H9 (cell line): Measurements from ENCODE around the gene ACTC1. TPM values are rescaled to one million over a fixed set of nuclear protein-coding genes. Genes with fewer than 3 reads are reported as not detected.

Experiments used
- DNase-seq: peaks from one replicate; pipeline ENCODE4 v3.0.0-alpha.2; 2017
- H2AFZ ChIP-seq: one replicate; pipeline ENCODE4 v1.6.1; 2013; ENCODE audit warnings: mild to moderate bottlenecking, low read length, control low read depth, moderate library complexity
- H2AK5ac ChIP-seq: 2 replicates; pipeline ENCODE4 v1.6.1; 2013; ENCODE audit warnings: low read length, control low read depth, mixed read lengths; ENCODE audit not compliant: insufficient read length
- H2BK120ac ChIP-seq: one replicate; pipeline ENCODE4 v1.6.1; 2013; ENCODE audit warnings: low read depth, mild to moderate bottlenecking, low read length, control low read depth, inconsistent platforms; ENCODE audit not compliant: poor library complexity, severe bottlenecking
- H2BK12ac ChIP-seq: 2 replicates; pipeline ENCODE4 v1.6.1; 2013; ENCODE audit warnings: low read length, control low read depth, mixed read lengths, low read depth; ENCODE audit not compliant: insufficient read length
- H2BK15ac ChIP-seq: 2 replicates; pipeline ENCODE4 v1.6.1; 2013; ENCODE audit warnings: low read depth, low read length, control low read depth
- H2BK20ac ChIP-seq: one replicate; pipeline ENCODE4 v1.6.1; 2013; ENCODE audit warnings: low read depth, mild to moderate bottlenecking, low read length, control low read depth, inconsistent platforms; ENCODE audit not compliant: poor library complexity, severe bottlenecking
- H2BK5ac ChIP-seq: 2 replicates; pipeline ENCODE4 v1.6.1; 2013; ENCODE audit warnings: low read length, control low read depth, mixed read lengths; ENCODE audit not compliant: insufficient read length
- H3K14ac ChIP-seq: 2 replicates; pipeline ENCODE4 v1.6.1; 2013; ENCODE audit warnings: low read length, control low read depth; ENCODE audit not compliant: insufficient read depth
- H3K18ac ChIP-seq: 2 replicates; pipeline ENCODE4 v1.6.1; 2013; ENCODE audit warnings: low read depth, mild to moderate bottlenecking, mixed read lengths, low read length, control low read depth; ENCODE audit not compliant: insufficient read length
- H3K23ac ChIP-seq: 2 replicates; pipeline ENCODE4 v1.6.1; 2013; ENCODE audit warnings: low read length, control low read depth, mixed read lengths, low read depth; ENCODE audit not compliant: insufficient read length
- H3K23me2 ChIP-seq: 2 replicates; pipeline ENCODE4 v1.6.1; 2013; ENCODE audit warnings: low read depth, mild to moderate bottlenecking, mixed read lengths, low read length, control low read depth; ENCODE audit not compliant: insufficient read length, poor library complexity, severe bottlenecking
- H3K27ac ChIP-seq: 2 replicates; pipeline ENCODE4 v1.5.1; 2013; ENCODE audit warnings: low read length, control low read depth, mixed read lengths, low read depth; ENCODE audit not compliant: insufficient read length
- H3K27me3 ChIP-seq: 2 replicates; pipeline ENCODE4 v1.6.1; 2013; ENCODE audit warnings: low read length, control low read depth, inconsistent platforms; ENCODE audit not compliant: insufficient read depth
- H3K4ac ChIP-seq: 2 replicates; pipeline ENCODE4 v1.6.1; 2013; ENCODE audit warnings: low read depth, mild to moderate bottlenecking, control low read depth, inconsistent platforms, low read length, moderate library complexity
- H3K4me1 ChIP-seq: 2 replicates; pipeline ENCODE4 v1.6.1; 2013; ENCODE audit warnings: low read length, control low read depth, inconsistent platforms; ENCODE audit not compliant: insufficient read depth
- H3K4me2 ChIP-seq: 2 replicates; pipeline ENCODE4 v1.6.1; 2013; ENCODE audit warnings: low read length, control low read depth, mixed read lengths; ENCODE audit not compliant: insufficient read length, insufficient read depth
- H3K56ac ChIP-seq: 2 replicates; pipeline ENCODE4 v1.6.1; 2013; ENCODE audit warnings: low read depth, mild to moderate bottlenecking, mixed read lengths, low read length, control low read depth; ENCODE audit not compliant: insufficient read length
- H3K79me1 ChIP-seq: 2 replicates; pipeline ENCODE4 v1.6.1; 2013; ENCODE audit warnings: low read depth, mild to moderate bottlenecking, moderate library complexity, low read length, control low read depth, inconsistent platforms; ENCODE audit not compliant: insufficient read depth, poor library complexity, severe bottlenecking
- H3K79me2 ChIP-seq: 2 replicates; pipeline ENCODE4 v1.6.1; 2013; ENCODE audit warnings: low read length, control low read depth, inconsistent platforms; ENCODE audit not compliant: insufficient read depth
- H3K9ac ChIP-seq: 2 replicates; pipeline ENCODE4 v1.6.1; 2013; ENCODE audit warnings: low read length, control low read depth, mixed read lengths; ENCODE audit not compliant: insufficient read length; ENCODE audit errors: extremely low read depth
- H3K9me3 ChIP-seq: one replicate; pipeline ENCODE4 v1.6.1; 2013; ENCODE audit warnings: low read depth, low read length, inconsistent platforms; ENCODE audit not compliant: control insufficient read depth
- H3T11ph ChIP-seq: one replicate; pipeline ENCODE4 v1.6.1; 2013; ENCODE audit warnings: mild to moderate bottlenecking, low read length, control low read depth, inconsistent platforms
- H4K20me1 ChIP-seq: one replicate; pipeline ENCODE4 v1.6.1; 2013; ENCODE audit not compliant: control insufficient read depth, insufficient read length, insufficient read depth
- H4K5ac ChIP-seq: 2 replicates; pipeline ENCODE4 v1.6.1; 2013; ENCODE audit warnings: low read depth, mild to moderate bottlenecking, mixed read lengths, low read length, control low read depth; ENCODE audit not compliant: insufficient read length
- H4K8ac ChIP-seq: replicated peaks from 2 replicates; pipeline ENCODE4 v1.6.1; 2013; ENCODE audit warnings: low read length, control low read depth, mixed read lengths, low read depth; ENCODE audit not compliant: insufficient read length
- H4K91ac ChIP-seq: 2 replicates; pipeline ENCODE4 v1.6.1; 2013; ENCODE audit warnings: low read depth, mild to moderate bottlenecking, moderate library complexity, mixed read lengths, low read length, control low read depth; ENCODE audit not compliant: insufficient read length
- H3K27ac Mint-ChIP-seq, 3 experiments: 2 replicates in 2 of 3; 3 replicates in 1 of 3; pipeline ENCODE4 v1.8.0; 2020 to 2021; ENCODE audit warnings: mixed read lengths in 3 of 3, mild to moderate bottlenecking in 1 of 3, moderate library complexity in 1 of 3
- H3K27me3 Mint-ChIP-seq: 2 replicates; pipeline ENCODE4 v1.8.0; 2021; ENCODE audit warnings: low read depth, mild to moderate bottlenecking, moderate library complexity, mixed read lengths
- H3K36me3 Mint-ChIP-seq, 3 experiments: 2 replicates in 2 of 3; 3 replicates in 1 of 3; pipeline ENCODE4 v1.8.0; 2020 to 2021; ENCODE audit warnings: low read depth in 3 of 3, mixed read lengths in 3 of 3; ENCODE audit not compliant: insufficient read depth in 1 of 3
- H3K4me1 Mint-ChIP-seq, 2 experiments: 2 replicates each; pipeline ENCODE4 v1.8.0; 2020; ENCODE audit warnings: mixed read lengths in 2 of 2
- H3K4me3 Mint-ChIP-seq, 2 experiments: 2 replicates in 1 of 2; 3 replicates in 1 of 2; pipeline ENCODE4 v1.8.0; 2020 to 2021; ENCODE audit warnings: mild to moderate bottlenecking in 2 of 2, mixed read lengths in 2 of 2, moderate library complexity in 1 of 2
- H3K9me3 Mint-ChIP-seq, 2 experiments: 2 replicates in 1 of 2; 3 replicates in 1 of 2; pipeline ENCODE4 v1.8.0; 2020; ENCODE audit warnings: mild to moderate bottlenecking in 2 of 2, mixed read lengths in 2 of 2, moderate library complexity in 1 of 2
- CTCF ChIP-seq: fragments of 200-600 bp; sonication (generic); conservative IDR thresholded peaks from 3 replicates; pipeline ENCODE4 v1.8.0; 2021; ENCODE audit warnings: antibody characterized with exemption, mild to moderate bottlenecking
- WGBS: extraction: QIAGEN DNeasy Blood & Tissue Kit; methylation state at CpG from one replicate; pipeline ENCODE4 v1.1.7; 2013; ENCODE audit warnings: missing lambda C conversion rate, low lambda C conversion rate, mixed read lengths; ENCODE audit not compliant: insufficient read length; ENCODE audit errors: extremely low coverage; 5-methylcytosine and 5-hydroxymethylcytosine counted together
- total RNA-seq: library from RNA; stranded (reverse); gene quantifications from 2 replicates; pipeline ENCODE4 v1.2.1, GENCODE V29; 2021

Gene ACTC1
- total RNA-seq, 1 experiment from 2014 or later, result 52.2 TPM

DNA sequence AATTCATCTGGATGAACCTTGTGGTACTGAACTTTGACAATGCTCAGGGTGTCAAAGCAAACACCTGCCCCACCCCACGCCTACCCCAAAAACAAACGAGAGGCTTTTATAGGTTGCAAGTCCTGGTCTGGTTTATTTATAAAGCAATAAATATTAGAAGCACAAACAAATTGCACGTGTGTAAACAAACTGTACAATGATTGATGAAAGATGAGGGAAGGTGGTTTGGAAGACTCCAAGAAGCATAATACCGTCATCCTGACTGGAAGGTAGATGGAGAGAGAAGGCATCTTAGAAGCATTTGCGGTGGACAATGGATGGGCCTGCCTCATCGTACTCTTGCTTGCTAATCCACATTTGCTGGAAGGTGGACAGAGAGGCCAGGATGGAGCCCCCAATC is 5.2 kb downstream of the ACTC1 start:
- Histone ChIP-seq H3K9ac (no peak overlapping the region), H3K56ac (no peak overlapping the region), H3K23ac (no peak overlapping the region), H3T11ph (no peak overlapping the region), H3K18ac (no peak overlapping the region), H2AK5ac (no peak overlapping the region), H2BK15ac (no peak overlapping the region), H4K8ac (no peak overlapping the region), H2AFZ (no peak overlapping the region), H3K4me1 (no peaks in the 10 kb centered on the region), H3K79me1 (no peaks in the 10 kb centered on the region), H3K14ac (no peak overlapping the region), H2BK12ac (no peak overlapping the region), H3K27ac (no peak overlapping the region), H3K79me2 (no peaks in the 10 kb centered on the region), H3K9me3 (no peaks in the 10 kb centered on the region), H4K20me1 (no peaks in the 10 kb centered on the region), H2BK5ac (no peak overlapping the region), H4K91ac (no peak overlapping the region), H2BK120ac (no peak overlapping the region), H4K5ac (no peak overlapping the region), H3K27me3 (no peaks in the 10 kb centered on the region; the same call in 1 of the 2 replicates), H3K4ac (no peak overlapping the region), H3K4me2 (no peak overlapping the region), H3K23me2 (peaks cover 3% of the 10 kb centered on the region), H2BK20ac (no peak overlapping the region)
- H3K4me1 Mint-ChIP-seq, result peaks cover 0 to 9% of the 10 kb centered on the region in 2 experiments; a peak in 3 of 4 replicates
- no CpG with 5 or more reads among the region's 6 CpGs for WGBS
- no peak overlapping the region for H3K4me3 Mint-ChIP-seq
- H3K27me3 Mint-ChIP-seq, result peaks cover 16% of the 10 kb centered on the region
- TF ChIP-seq CTCF, result no peak
- DNase-seq, result no peak
- H3K36me3 Mint-ChIP-seq, result peaks cover 0 to 17% (median 14%) of the 10 kb centered on the region in 3 experiments; a peak in 4 of 7 replicates
- no peak overlapping the region for H3K27ac Mint-ChIP-seq
- H3K9me3 Mint-ChIP-seq, result no peaks in the 10 kb centered on the region
